HG02610 (cell line): ENCODE results near the gene RPL32.
A peak's percentile ranks its signal among the peaks of the same experiment; 100 is the strongest.
"Not testable (repeated sequence)": the region's sequence is repeated elsewhere in the genome, so short reads cannot be mapped to it uniquely, and the experiment has no call there.

Source experiments
- ATAC-seq: cut with Tn5 transposase; IDR thresholded peaks from one replicate; pipeline ENCODE4 v1.9.1; 2021; ENCODE audit warnings: mild to moderate bottlenecking, moderate library complexity; ENCODE audit not compliant: unreplicated experiment

Gene RPL32

GRCh38 chr3:12868039-12869034 lies 27.0 kb upstream of the RPL32 start:
- ATAC-seq, result peak; percentile 72

- no peak for ATAC-seq
Measured at GRCh38 chr3:12866836-12867235, 25.5 kb upstream of the RPL32 start.

DNA sequence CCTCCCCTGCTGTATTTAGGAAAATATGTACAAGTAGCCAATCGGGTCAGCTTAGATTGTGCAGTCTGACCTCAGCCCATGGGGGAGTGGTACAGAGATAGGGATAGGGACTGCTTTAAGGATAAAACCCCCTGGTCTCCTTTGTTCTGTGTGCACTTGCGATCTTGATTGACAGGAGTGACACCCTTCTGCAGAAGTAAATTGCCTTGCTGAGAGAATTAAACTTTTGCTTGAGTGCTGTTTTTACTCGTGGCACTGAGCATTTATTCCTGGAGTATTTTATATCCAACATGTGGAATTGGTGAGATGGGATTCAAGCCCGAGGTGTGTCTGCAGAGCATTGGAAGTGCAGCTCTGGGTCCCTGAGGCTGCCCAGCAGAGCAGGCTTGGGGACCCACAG lies 23.9 kb upstream of the RPL32 start:
- no peak for ATAC-seq

- ATAC-seq, result no peak
Measured at GRCh38 chr3:12862387-12862786, 21.0 kb upstream of the RPL32 start.

- no peak for ATAC-seq
Measured at GRCh38 chr3:12861611-12862010, 20.2 kb upstream of the RPL32 start.

DNA sequence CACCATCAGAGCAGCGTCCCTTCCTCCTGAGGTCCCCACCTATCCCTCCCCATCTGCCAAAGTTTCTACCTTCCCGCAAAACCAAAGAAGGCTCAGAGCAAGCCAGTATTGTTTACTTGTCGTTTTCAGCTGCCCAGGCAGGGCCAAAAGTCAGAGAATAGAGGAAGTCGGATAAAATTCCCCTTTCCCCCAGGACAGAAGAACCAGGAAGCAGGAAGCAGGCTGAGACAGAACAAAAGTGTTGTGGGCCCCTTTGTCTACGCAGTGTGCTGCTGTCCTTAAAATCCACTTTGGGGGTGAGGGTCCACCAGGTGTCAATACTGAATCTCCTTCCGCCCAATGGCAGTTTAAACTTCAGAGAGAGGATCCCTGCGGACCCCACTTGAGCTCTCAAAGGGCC lies 18.5 kb upstream of the RPL32 start:
- ATAC-seq, result no peak

DNA sequence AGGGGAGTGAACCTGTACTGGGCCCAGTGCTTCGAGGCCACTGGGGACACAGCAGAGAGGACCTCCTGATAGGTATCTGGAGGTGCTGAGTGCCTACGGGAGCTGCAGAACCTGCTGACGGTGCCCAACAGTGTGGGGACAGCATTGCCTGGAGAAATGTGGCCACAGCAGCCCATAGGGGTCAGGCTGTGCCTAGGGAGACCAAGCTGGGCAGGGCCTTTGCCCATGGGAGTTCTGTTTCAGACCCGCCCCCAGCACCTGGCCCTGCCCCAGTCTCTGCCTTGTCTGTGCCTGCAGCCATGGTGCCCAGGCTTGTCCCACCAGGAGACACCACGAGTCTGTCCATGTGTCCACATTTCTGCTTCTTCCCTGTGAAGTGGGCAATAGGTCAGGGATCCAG lies 15.3 kb upstream of the RPL32 start:
- no peak for ATAC-seq

GRCh38 chr3:12854565-12854964 lies 13.2 kb upstream of the RPL32 start:
- ATAC-seq, result no peak

GRCh38 chr3:12853847-12854246 lies 12.5 kb upstream of the RPL32 start:
- not testable (repeated sequence) for ATAC-seq

DNA sequence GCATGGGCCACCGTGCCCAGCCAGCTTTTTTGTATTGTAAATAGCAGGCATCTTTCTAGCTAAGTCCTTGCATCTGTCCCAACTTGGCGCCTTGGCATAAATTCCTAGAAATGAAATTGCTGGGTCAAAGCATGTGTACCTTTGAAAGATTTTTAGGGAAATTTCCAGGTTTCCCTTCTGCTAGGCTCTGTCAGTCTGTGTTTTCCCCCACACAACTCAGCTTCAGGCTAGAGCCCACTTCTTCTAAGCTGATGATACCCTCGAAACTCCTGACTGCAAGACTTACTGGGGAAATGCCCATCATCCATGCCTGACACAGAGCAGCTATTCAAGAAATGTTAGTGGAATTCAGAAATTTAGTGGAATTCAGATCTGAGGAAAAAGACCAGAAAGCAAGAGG lies 10.8 kb upstream of the RPL32 start:
- no peak for ATAC-seq

- ATAC-seq, result no peak
Measured at GRCh38 chr3:12845811-12846210, 4.4 kb upstream of the RPL32 start.

GRCh38 chr3:12842469-12842868 lies 1.1 kb upstream of the RPL32 start:
- ATAC-seq, result no peak

DNA sequence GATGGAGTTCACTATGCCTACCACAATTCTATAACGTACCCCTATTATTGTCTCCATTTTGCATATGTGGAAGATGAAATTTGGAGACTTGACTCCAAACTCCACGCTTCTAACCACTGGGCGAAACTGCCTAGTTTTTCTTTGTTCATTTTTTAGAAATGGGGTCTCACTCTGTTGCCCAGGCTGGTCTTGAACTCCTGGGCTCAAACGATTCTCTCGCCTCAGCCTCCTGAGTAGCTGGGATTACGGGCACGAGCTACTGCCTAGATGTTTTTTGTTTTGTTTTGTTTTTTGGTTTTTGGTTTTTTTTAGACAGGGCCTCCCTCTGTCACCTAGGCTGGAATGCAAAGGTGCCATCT lies 584 bp upstream of the RPL32 start:
- ATAC-seq, result no peak

DNA sequence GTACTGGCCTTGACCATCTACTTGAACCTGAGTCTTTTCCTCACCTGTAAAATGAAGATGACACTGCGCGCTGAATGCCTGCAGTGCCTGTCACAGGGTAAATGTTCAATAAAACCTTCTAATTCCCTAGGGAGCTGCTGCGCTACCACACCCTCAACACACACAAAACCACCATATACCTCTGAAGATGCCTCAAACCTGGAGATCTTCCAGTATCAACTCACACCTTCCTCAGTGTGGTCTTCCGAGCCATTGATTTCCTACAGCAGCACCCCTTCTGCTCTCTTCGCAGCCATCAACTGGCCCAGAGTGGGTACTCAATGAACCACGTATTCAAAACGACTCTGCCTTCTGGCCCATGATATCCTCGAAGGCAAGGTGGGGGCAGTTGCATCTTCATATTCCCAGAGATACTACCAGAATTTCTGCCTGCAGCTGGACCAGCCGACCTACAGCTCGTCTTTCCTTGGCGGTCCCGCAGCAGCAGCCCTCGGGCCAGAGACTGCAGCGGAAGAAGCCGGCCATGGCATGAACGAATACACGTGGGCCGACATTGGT lies 695 bp downstream of the RPL32 start:
- peak; percentile 29 for ATAC-seq

GRCh38 chr3:12840148-12840547 lies 1.2 kb downstream of the RPL32 start:
- ATAC-seq, result not testable (repeated sequence)

DNA sequence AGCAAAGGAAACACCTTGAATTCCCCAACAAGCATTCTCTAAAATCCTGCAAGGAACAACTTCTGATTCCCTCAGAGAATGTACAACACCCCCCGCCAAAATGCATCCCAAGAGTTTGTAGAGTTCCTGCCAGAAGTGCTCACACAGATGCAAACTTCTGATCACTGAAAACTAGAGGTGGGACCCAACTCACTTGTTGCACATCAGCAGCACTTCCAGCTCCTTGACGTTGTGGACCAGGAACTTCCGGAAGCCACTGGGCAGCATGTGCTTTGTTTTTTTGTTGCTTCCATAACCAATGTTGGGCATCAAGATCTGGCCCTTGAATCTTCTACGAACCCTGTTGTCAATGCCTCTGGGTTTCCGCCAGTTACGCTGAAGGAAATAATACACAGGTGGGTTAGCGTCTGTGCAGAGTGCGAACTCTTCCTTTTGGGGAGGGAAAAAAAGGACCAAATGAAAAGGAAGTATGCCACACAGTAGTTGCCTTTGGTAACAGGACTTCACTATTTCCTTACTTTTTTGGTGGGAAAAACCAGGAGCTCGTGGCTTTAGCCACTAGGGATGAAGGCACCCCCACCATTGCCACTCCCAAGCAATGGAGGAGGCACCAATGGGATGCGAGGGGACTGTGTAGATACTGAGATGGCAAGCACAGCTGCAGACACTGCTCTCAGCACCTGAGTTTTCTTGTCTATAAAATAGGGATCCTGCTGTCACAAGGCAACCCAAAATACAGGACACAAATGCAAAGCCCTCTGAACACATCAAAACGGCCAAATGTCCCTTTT lies 2.0 kb downstream of the RPL32 start:
- ATAC-seq, result no peak

DNA sequence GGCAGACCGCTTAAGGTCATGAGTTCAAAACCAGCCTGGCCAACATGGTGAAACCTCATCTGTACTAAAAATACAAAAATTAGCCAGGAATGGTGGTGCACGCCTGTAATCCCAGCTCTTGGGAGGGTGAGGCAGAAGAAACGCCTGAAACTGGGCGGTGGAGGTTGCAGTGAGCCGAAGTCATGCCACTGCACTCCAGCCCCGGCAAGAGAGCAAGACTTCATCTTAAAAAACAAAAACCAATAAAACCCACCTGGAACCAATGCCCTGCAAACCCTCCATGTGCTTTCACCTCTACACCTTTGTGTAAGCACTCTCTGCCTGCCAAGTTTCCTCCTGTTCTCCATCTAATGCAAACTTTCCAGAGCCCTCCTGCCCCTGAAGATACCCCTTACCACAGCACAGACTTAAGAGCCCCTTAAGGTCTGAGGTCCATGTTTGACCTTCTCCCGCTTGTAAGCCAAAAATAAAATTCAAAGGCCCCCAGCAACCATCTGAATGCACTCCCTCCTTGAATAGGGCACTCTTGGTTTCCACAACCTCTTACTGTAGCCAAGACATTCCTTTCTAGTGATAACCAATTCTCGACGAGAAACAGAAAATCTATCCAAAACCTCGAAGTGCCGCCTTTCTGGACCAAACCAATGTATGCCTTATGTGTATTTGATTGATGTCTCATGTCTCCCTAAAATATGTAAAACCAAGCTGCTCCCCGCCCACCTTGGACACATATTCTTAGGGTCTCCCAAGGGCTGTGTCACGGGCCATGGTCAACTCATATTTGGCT lies 3.0 kb downstream of the RPL32 start:
- no peak for ATAC-seq

DNA sequence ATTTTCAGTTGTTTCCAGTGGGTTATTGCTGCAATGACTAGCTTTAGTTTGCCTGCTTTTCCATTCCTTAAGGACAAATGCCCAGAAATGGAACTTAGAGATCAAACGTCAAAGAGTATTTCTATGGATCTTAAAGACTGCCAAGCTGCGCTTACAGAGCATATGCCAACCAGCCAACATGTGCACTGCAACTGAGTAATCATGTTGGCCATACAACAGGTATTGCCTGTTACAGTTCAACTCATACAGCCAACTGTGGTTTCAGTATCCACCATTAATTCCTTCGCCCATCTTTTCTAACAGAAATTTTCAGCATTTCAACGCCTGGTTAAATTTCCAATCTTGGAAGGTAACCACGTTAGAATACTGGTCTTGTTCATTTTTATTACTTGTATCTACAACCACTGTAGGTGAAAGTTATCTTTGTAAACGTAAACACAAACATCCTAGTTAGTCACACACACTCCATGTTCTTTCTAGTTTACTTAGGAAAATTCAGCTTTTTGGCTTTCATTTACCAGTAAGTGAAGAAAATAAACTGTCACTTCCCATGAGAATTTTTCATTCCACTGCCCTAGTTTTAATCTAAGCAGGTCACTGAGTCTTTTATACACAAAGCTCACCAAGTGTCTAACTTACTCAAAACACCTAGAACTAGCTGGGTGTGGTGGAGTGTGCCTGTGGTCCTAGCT lies 3.9 kb downstream of the RPL32 start:
- ATAC-seq, result no peak

- no peak for ATAC-seq
Measured at GRCh38 chr3:12835052-12835665, 6.2 kb downstream of the RPL32 start.
